Cerebellar nuclear complex (tissue), 1 donor: ENCODE results near the gene PHF23.

Source experiments
- DNase-seq, 2 experiments: peaks; one replicate each; lab custom pipeline; 2025; lab: John Stamatoyannopoulos, UW

Gene PHF23

DNA sequence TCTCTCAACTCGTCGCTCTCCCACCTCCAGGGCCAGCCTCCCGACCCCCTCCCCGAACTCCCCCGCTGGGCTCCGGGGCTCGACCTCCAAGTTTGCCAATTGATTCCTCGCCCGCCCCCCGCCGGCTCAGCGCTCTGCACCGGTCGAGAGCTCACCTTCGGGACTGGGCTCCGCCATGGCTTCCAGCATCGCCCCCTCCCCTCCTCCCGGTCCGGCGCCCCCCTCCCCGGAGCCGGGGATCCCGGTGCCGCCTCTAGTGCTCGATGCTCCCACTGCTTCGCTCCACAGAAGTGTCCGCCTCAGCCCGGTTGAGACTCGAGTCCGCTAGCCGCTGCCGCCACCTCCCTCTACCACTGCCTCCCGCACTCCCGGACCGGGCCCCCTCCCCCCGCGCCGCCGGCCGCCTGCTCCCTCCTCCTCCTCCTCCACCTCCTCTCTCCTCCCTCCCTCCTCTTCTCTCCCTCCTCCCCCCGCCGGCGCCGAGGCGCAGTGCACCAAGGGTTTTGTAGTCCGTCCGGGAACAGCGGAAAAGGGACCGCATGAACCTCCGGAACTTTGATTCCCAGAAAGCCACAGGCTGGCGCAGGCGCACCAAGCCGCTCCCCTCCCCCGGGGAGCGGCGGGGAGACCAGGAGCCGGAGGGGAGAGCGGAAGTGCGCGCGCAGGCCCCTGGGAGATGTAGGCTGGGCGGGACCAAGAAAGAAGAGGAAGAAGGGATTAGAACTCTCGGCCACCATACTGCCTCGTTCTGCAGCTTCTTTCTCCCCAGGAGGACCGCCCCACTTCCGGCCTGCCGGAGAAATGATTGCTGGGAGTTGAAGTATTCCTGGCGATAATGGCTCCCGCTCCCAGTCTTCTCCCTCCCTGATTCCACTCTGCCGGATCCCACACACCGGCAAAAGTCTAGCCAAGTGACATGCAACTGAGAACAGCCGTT lies at the start of gene PHF23:
Gene PHF23, minus strand, starts transcription at position 367 of the 937 bp plus-strand sequence. Its CDS starts 178 bp downstream, at position 189.
- peak; percentile 99 for DNase-seq

DNA sequence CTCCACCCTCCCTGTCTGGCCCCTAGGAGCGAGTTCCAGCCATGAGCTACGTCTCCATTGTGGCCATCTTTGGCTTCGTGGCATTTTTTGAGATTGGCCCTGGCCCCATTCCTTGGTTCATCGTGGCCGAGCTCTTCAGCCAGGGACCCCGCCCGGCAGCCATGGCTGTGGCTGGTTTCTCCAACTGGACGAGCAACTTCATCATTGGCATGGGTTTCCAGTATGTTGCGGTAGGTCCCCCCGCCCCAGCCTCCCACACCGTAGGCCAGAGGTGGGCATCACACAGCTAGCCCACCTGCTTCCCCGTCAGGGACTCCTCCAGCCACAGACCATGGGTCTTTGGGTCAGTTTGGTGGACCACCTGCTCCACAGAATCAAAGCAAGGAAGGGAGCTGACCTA lies 46.4 kb upstream of the PHF23 start:
- no peak for DNase-seq

DNA sequence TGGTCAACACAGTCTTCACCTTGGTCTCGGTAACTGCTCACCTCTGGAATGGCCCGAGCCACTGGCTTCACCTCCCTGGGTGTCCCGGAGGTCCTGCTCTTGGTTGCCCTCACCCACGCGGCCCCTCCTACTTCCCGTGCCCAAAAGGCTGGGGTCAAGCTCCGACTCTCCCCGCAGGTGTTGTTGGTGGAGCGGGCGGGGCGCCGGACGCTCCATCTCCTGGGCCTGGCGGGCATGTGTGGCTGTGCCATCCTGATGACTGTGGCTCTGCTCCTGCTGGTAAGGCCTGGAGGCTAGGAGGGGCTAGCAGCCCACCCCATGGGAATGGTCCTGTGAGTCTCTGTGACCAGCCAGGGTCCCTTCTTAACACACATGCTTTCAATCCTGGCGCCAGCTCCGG lies 45.7 kb upstream of the PHF23 start:
- no peak for DNase-seq

DNA sequence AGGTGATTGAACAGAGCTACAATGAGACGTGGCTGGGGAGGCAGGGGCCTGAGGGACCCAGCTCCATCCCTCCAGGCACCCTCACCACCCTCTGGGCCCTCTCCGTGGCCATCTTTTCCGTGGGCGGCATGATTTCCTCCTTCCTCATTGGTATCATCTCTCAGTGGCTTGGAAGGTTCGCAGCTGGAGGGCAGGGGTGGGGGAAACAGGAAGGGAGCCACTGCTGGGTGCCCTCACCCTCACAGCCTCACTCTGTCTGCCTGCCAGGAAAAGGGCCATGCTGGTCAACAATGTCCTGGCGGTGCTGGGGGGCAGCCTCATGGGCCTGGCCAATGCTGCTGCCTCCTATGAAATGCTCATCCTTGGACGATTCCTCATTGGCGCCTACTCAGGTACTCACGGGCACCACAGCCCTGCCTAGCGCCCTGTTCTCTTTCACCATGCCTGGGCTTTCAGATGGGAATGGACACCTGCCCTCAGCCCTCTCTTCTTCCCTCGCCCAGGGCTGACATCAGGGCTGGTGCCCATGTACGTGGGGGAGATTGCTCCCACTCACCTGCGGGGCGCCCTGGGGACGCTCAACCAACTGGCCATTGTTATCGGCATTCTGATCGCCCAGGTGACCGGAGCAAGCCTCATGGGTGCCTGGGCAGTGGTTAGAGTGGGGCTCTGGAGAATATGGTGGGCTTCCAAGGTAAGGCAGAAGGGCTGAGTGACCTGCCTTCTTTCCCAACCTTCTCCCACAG lies 44.4 kb upstream of the PHF23 start:
- DNase-seq, result no peak

DNA sequence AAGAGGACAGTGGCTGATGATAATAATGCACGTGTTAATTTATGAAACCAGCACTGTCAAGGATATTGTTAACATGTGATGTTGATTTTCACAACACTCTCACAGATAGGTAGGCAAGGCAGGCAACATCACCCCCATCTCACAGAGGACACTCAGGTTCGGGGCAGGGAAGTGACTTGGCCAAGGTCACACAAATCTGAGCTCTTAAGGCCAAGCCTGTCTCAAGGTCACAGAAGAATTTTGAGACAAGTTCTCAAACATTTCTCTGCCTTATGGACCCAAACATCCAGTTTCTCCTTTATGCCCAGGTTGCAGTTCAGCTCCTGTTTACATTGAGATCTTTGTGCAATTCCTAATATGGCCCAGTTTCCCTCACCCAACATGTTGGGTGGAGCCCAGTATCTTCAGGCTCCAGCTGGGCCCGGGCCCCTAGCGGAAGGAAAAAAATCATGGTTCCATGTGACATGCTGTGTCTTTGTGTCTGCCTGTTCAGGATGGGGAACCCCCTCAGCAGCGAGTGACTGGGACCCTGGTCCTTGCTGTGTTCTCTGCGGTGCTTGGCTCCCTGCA lies 43.6 kb upstream of the PHF23 start:
- DNase-seq, result no peak

DNA sequence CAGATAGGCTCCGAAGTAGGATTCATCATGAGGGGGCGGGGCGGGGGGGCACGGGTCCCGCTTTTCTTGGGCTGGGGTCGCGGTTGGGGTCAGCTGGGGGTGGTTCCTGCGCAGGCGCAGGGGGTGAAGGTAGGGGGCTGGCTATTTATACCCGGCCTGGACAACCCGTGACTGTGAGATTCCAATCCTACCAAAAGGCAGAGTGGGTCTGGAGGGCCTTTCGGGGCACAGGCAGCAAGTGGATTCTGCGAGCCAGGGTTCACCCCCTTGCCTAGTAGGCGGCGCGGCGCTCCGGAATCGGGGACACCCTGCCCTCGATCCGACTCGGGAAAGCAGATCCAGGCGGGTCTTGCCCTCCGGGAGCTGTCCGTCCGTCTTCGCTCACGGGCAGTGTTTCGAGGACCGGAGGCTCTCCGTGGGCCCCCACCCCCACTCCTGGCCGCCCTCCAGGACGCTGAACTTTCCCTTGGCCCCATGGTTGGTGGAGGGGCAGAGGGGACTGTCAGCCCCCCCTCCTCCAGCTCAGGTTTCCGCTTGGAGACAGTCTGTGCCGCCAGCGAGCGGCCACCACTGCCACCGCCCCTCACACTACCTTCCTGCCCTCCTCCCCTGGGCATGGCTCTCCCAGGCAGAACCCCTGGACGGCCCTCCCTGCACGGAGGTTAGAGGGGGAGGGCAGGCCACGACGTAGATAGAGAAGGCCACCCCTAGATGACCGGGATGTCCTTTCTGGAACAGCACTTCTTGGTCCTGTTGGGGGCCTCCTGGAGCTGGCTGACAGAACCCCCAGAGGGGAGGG lies 42.9 kb upstream of the PHF23 start:
- no peak for DNase-seq

DNA sequence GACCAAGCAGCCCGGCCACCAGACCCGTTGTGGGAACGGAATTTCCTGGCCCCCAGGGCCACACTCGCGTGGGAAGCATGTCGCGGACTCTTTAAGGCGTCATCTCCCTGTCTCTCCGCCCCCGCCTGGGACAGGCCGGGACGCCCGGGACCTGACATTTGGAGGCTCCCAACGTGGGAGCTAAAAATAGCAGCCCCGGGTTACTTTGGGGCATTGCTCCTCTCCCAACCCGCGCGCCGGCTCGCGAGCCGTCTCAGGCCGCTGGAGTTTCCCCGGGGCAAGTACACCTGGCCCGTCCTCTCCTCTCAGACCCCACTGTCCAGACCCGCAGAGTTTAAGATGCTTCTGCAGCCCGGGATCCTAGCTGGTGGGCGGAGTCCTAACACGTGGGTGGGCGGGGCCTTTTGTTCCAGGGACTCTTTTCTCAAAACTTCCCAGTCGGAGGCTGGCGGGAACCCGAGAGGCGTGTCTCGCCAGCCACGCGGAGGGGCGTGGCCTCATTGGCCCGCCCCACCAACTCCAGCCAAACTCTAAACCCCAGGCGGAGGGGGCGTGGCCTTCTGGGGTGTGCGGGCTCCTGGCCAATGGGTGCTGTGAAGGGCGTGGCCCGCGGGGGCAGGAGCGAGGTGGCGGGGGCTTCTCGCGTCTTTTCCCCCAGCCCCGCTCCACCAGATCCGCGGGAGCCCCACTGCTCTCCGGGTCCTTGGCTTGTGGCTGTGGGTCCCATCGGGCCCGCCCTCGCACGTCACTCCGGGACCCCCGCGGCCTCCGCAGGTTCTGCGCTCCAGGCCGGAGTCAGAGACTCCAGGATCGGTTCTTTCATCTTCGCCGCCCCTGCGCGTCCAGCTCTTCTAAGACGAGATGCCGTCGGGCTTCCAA lies 42.1 kb upstream of the PHF23 start, which contains the start of gene SLC2A4:
Gene SLC2A4, plus strand, starts transcription at position 645 of the 879 bp plus-strand sequence. Its CDS starts 217 bp downstream, at position 862.
- DNase-seq, result no peak

DNA sequence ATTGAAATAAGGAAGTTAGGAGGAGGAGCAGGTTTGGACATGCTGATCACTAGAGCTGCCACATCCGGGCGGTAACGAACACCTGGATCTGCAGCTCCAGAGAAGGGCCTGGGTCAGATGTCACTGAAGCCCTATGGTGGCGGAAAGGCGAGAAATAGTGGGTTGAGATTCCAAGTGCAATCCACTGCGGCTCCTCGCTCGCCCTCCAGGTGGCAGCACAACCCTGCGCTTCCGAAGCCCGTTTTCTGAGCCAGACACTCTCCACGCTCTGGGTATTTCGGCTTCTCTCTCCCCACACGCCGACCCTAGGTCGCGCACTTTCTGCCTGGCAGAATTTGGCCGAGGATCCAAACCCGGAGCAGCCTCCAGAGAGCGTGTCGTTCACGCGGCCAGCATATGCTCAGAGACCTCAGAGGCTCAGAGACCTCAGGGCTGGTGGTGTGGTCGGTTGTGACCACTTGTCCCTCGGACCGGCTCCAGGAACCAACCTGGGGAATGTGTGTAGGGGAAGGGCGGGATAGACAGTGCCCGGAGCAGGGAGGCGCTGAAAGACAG lies 41.3 kb upstream of the PHF23 start:
- peak in 1 of 2 experiments; percentile 28 for DNase-seq

DNA sequence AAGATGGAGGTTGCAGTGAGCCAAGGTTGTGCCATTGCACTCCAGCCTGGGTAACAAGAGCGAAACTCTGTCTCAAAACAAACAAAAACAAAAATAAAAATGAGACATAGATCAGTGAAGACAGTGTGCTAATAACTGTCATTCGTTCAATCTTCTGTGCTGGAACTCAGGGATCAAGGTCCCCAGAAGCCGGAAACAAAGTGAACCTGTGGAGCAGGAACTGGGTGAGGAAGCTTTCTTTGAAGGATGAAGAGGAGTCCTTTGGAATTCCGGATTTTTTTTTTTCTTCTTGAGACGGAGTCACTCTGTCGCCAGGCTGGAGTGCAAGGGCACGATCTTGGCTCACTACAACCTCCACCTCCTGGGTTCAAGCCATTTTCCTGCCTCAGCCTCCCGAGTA lies 40.2 kb upstream of the PHF23 start:
- no peak for DNase-seq

DNA sequence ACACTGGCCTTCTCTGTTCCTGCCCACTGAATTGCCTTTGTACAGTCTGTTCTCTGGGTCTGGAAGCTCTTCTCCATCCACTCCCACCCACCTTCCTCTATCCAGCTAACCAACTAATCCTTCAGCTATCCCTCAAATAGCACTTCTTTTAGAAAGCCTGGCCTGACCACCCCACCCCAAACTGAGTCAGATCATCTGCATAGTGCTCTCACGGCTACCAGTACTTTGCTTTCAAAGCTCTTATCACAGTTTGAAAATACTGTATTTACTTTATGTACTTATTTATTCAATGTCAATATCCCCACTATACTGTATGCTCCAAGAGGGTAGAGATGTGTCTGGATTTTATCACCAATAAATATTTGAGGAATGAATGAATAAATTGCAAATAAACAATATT lies 27.5 kb upstream of the PHF23 start:
- no peak for DNase-seq

DNA sequence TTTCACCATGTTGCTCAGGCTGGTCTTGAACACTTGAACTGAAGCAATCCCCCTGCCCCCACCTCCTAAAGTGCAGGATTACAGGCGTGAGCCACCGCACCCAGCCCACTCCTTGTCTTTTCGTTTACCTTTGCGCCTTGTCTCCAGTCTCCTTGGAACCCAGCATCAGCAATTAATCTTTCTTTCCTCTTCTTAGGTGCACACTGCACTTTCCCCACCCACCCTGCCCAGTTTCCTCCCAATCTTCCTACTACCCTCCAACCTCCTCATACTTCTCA lies 24.5 kb upstream of the PHF23 start:
- DNase-seq, result no peak

DNA sequence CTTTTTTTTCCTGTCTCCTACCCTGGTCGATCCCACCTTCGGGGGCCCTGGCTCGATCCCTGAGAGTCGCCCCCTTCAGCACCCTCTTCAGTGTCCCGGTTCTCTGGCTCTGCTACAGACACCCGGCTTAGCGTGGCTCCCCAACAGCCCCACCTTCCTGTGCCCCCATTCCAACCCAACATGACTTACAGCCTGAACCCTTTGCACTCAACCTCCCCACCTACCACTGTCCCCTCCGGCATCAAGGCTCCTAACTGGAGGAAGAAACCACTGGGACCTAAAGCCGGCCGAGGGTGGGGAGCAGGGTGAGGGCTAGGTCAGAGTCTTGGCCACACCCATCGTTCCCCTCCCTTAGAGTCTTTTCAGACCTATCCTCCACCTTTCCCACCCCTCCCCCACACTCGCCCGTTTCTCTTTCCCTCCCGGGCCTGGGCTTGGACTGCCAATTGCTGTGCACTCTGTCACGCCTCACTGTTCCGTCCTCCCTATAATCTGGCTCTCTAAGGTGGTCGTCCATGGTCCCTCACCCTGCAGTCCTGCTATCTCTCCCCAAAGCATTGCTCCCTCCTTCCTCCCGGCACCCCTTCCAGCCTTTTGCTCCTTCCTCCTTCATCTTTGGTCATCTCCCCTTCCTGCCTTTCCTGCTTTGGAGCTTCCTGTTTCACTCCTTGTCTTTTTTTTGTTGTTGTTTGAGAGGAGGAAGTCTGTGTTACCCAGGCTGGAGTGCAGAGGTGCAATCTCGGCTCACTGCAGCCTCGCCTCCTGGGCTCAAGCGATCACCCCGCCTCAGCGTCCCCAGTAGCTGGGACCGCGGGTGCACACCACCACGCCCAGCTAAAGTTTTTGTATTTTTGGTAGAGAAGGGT lies 23.9 kb upstream of the PHF23 start:
- DNase-seq, result no peak

DNA sequence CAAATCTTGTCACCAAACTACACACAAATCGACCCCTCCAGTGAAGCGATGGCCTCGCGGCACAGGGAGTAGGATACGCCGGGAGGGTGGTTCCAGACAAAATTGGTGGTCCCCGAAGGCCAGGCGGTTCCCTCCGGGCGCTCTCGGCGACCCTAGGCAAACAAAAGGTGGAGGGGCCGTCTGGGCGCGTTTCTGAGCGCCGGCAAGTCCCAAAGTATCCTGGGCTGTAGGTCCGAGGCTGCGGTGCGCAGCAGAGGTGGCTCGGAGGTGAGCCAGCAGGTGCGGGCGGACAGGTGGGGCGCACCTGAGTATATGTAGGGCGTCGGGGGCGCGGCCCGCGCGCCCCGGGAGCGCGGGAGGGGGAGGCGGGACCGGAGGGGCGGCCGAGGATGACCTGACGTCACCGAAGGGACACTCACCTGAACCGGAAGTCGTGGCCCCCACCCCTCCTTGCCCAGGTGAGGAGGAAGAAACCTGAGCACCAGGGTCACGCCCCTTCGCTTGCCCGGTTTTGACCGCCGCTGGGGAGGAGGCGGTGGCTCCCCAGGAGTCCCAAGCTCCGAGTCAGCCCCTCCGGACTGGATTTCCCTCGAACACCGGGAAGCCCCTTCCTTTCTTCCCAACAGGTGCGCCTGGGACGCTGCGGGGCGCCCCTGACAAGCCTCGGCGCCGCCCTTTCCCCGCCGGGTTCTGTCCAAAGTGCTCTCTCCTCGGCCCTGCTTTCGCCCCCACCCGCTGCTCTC lies 23.1 kb upstream of the PHF23 start, which contains the start of gene CLDN7:
Gene CLDN7, minus strand, starts transcription at position 287 of the 743 bp plus-strand sequence. CDS start 435 bp downstream, outside the sequence.
- no peak for DNase-seq

DNA sequence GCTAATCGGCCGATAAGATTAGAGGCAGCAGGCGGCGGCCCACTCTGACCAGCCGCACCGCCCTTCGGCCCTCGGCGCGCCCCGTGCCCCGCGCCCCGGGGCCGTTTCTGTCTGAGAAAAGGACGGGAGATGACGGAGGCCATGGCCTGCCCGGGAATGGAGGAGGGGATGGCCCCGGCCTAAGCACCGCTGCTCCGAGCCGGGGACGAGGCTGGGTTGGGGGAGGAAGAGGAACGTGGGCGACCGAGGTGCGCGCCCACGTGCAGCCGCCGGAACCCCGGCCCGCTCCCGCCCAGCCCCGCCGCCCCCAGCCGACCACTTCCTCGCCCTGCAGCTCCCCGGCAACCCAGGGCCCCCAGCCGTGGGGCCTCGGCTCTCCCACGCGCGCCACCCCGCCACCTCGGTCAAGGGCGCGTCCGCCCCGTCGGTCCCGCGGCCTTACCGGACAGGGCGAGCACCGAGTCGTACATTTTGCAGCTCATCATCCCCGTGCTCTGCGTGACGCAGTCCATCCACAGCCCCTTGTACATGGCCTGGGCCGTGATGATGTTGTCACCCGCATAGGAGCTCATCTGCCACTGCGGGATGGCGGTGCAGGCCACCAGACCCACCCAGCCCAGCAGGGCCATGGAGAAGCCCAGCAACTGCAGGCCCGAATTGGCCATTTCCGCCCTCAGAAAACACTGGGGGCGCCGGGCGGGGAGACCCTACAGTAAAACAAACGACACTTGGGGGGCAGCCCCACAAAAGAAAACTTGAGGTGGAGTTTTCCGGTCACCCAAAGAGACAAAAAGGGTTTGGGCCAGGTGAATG lies 22.3 kb upstream of the PHF23 start:
- DNase-seq, result no peak

DNA sequence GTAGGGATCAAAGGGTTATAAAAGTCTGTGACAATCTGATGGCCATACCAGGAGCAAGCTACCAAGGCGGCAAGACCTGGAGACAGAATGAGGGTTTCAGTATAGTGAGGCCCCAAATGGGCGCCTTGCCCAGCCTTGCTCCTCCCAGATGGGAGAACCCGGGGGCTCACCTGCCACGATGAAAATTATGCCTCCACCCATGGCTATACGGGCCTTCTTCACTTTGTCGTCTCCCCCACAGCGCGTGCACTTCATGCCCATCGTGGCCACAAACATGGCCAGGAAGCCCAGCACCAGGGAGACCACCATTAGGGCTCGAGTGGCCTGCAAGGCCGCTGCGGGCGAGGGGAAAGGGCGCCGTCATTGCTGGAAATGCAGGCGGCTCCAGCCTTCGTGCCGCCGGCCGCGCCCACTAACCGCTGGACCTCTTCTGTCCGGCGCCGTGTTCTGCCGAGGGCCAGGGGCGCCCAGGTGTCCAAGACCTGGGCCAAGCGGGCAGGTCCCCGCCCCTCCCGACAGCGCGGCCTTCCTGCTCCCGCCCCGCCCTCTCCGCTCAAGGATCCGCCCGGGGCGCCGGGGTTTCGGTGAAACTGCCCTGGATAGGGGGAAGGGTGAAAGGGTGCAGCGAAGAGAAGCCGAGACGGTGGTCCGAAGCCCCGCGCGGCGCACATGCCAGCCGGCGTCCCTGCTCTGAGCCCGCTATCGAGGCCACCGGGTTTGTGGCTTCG lies 21.6 kb upstream of the PHF23 start:
- no peak for DNase-seq

DNA sequence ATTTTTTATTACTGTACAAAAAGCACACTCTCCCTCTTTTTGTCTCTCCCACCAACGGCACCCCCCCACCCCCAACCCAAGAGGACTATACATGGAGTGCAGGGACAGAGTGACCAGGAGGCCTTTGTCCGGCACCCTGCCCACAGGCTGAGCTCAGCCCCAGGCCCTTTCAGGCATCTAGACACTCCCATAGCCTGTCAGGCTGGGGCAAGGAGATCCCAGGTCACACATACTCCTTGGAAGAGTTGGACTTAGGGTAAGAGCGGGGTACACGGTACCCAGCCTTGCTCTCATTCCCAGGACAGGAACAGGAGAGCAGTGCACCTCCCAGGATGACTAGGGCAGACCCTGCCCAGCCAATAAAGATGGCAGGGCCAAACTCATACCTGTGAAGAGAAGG lies 20.9 kb upstream of the PHF23 start:
- DNase-seq, result no peak

DNA sequence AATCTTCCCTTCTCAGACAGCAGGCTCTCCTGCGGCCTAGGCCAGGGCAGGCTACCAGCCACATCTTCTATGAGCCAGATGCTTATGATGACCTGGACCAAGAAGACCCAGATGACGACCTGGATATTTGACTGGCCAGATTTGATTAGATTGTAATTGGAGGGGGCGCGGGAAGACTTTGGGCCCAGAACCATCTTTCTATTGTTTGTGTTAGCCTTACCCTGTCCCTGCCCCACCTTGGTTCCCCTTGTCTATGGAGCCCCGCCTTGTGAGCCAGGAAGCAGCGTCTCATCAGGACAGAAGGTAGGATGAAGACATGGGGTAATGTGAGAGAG lies 20.3 kb upstream of the PHF23 start:
- DNase-seq, result no peak
